ENCODE results near the gene IARS2.
"Not testable (repeated sequence)": the region's sequence is repeated elsewhere in the genome, so short reads cannot be mapped to it uniquely, and the experiment has no call there.

Gene IARS2

GRCh38 chr1:220169887-220170286 is 76.0 kb downstream of the IARS2 start:
- not testable (repeated sequence) for DNase-seq

- DNase-seq, result no peak
Observed at GRCh38 chr1:220170836-220171526, 77.0 kb downstream of the IARS2 start.

GRCh38 chr1:220176540-220176939 is 82.6 kb downstream of the IARS2 start:
- no peak for DNase-seq

GRCh38 chr1:220182111-220182510 is 88.2 kb downstream of the IARS2 start:
- DNase-seq, result no peak

GRCh38 chr1:220182656-220183055 is 88.7 kb downstream of the IARS2 start:
- no peak for DNase-seq

GRCh38 chr1:220184506-220184905 is 90.6 kb downstream of the IARS2 start:
- no peak for DNase-seq

- DNase-seq, result no peak
Observed at GRCh38 chr1:220186752-220187151, 92.8 kb downstream of the IARS2 start.

- no peak for DNase-seq
Observed at GRCh38 chr1:220188538-220188937, 94.6 kb downstream of the IARS2 start.

GRCh38 chr1:220189750-220190347 is 95.9 kb downstream of the IARS2 start:
- no peak for DNase-seq

- no peak for DNase-seq
Observed at GRCh38 chr1:220195701-220196100, 101.8 kb downstream of the IARS2 start.
